Mesothelial cell of epicardium (in vitro differentiated cells): ENCODE results near the gene AHSA1. TPM values are rescaled to one million over a fixed set of nuclear protein-coding genes. Genes with fewer than 3 reads are reported as not detected.
A peak's percentile ranks its signal among the peaks of the same experiment; 100 is the strongest.

Source experiments
- DNase-seq, 2 experiments: peaks; one replicate each; pipeline ENCODE4 v3.0.0; 2021; ENCODE audit warnings: low spot score in 2 of 2; ENCODE audit not compliant: unreplicated experiment in 2 of 2
- H3K27ac Mint-ChIP-seq: 2 replicates; pipeline ENCODE4 v1.8.0; 2021; ENCODE audit warnings: mixed read lengths
- H3K27me3 Mint-ChIP-seq: 2 replicates; pipeline ENCODE4 v1.8.0; 2021; ENCODE audit warnings: low read depth, mixed read lengths
- H3K36me3 Mint-ChIP-seq: 2 replicates; pipeline ENCODE4 v1.8.0; 2021; ENCODE audit warnings: mixed read lengths
- H3K4me1 Mint-ChIP-seq: 2 replicates; pipeline ENCODE4 v1.8.0; 2021; ENCODE audit warnings: mixed read lengths
- H3K4me3 Mint-ChIP-seq: 2 replicates; pipeline ENCODE4 v1.8.0; 2021; ENCODE audit warnings: mild to moderate bottlenecking, moderate library complexity, mixed read lengths
- H3K9me3 Mint-ChIP-seq: 2 replicates; pipeline ENCODE4 v1.8.0; 2021; ENCODE audit warnings: mixed read lengths
- CTCF ChIP-seq: fragments of 200-600 bp; sonication (generic); IDR thresholded peaks from one replicate; pipeline ENCODE4 v1.5.0; 2021; ENCODE audit warnings: antibody characterized with exemption; ENCODE audit not compliant: unreplicated experiment
- total RNA-seq: library from RNA; stranded (reverse); gene quantifications from 3 replicates; pipeline ENCODE4 v1.2.1, GENCODE V29; 2021

The AHSA1 gene
- total RNA-seq, 1 donor from 2014 or later: 99.9 TPM

DNA sequence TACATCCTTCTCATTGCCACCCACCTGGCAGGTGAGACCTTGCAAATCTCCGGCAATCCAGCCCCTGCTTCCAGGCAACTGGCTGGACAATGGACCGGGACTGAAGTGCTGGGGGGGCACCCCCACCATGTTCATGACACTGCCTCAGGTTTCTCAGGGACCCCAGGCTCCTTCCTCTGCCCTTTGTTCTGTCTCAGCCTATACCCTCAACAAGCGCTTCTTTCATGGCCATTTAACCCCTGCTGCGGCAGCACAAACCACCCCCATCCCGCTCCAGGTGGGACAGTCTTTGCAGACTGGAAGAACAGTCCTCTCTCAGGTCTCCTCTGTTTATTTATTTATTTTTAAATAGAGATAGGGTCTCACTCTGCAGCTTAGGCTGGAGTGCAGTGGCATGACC, 33.2 kb downstream of the AHSA1 start:
- Mint-ChIP-seq H3K27me3 (peaks cover 5% of the 10 kb centered on the region), H3K4me3 (no peak overlapping the region), H3K27ac (no peak overlapping the region), H3K36me3 (no peaks in the 10 kb centered on the region), H3K4me1 (no peaks in the 10 kb centered on the region), H3K9me3 (no peaks in the 10 kb centered on the region)
- no peak for DNase-seq
- no peak for TF ChIP-seq CTCF

DNA sequence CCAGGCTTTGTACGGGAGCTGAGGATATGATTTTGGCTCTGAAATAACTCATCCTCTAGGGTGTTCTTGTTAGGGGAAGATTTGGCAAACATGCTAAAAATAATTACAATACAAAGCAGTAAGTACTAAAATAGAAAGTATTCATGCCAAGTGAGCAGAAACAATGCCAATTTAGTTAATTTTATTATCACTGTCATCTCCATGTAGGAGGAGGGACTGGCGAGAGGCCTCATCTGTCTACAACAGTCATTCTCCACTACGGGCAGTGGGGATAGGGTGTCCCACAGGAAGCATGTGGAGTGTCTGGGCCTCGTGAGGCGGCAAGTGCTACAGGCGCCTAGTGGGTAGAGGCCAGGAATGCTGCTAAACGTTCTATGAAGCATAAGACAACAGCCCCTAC, 37.4 kb downstream of the AHSA1 start:
- no peak overlapping the region for H3K4me3 Mint-ChIP-seq
- peaks cover 32% of the 10 kb centered on the region for H3K27me3 Mint-ChIP-seq
- H3K9me3 Mint-ChIP-seq: no peaks in the 10 kb centered on the region
- H3K4me1 Mint-ChIP-seq: peaks cover 4% of the 10 kb centered on the region
- no peak for TF ChIP-seq CTCF
- no peaks in the 10 kb centered on the region for H3K36me3 Mint-ChIP-seq
- DNase-seq: no peak
- no peak overlapping the region for H3K27ac Mint-ChIP-seq

DNA sequence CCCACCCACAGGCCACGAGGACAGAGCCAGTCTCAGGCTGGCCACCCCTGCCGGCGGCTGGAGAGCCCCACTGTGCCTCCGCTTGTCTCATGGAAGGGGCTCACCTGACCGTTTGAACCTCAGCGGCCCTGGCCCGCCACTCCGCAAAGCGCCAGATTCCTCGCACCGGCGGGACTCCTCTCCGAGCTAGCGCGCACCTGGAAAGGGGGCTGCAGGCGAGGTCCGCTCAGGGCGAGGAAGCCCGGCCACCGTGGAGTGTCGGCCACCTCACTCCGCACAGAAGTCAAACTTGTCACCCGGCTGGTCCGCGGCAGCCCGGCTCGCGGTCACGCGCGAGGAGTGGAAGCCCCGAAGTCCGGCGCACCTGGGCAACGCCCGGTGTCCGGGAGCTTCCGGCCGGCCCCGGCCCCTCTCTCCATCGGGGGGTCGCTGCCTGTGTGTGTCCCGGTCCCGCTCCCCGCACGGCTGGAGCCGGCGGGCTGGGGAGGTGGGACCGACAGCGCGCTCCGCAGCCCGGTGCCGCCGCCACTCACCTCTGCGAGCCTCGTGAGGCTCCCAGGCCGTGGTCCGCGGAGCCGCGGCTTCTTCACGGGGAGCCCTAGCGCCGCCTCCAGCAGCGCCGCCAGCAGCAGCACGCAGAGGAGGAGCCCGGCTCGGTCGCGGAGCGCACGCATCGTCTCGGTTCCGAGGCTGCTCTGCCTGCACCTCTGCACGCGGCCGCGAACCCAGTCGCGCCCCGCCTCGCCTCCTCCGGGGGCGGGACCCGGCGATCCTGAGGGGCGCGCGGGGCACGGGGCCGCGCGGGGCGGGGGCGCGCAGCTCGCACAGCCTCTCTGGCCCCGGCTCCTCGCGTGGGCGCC, 40.5 kb downstream of the AHSA1 start, which contains the start of gene ISM2:
ISM2 (minus strand) TSS at position 697 of the 860 bp plus-strand sequence; CDS start at position 674, 23 bp downstream.
- peaks cover 4% of the 10 kb centered on the region for H3K4me1 Mint-ChIP-seq

DNA sequence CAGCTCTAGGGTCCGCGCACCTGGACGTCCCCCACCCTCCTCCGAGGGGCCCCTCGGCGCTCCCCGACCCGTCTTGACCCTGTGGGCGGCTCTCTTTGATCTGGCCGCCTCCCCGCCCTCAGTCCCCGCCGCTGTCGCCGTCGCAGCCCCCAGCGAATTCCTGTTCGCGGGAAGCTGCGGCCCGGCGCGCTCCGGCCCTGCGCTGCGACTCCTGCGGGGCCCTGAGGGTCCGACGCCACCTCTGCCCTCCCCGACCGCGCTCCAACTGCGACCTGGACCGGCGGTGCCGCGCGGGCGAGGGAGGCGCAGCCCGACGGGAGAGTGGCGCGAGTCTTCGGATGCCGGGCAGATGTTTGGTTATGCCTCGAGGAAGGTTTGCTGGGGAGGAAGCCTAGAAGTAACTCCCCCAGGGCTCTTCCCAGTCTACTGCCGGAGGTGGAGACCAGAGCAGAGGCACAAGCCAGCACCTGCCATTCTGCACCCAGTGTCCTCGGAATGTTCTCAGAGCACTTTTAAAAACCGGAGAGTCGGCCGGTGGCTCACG, 41.2 kb downstream of the AHSA1 start:
- Mint-ChIP-seq H3K4me3 (peak overlapping the region; percentile 57), H3K27me3 (peaks cover 43% of the 10 kb centered on the region)
- DNase-seq: no peak

More for the DNA sequence above, 40.5 kb downstream of the AHSA1 start, which contains the start of gene ISM2:
- Mint-ChIP-seq H3K9me3 (peaks cover 4% of the 10 kb centered on the region), H3K36me3 (peaks cover 5% of the 10 kb centered on the region), H3K27ac (no peak within 1 kb of the TSS), H3K4me3 (peak within 1 kb of the TSS; percentile 65), H3K27me3 (peaks cover 43% of the 10 kb centered on the region)
- TF ChIP-seq CTCF: no peak
- peak in 1 of 2 experiments; percentile 50 for DNase-seq

DNA sequence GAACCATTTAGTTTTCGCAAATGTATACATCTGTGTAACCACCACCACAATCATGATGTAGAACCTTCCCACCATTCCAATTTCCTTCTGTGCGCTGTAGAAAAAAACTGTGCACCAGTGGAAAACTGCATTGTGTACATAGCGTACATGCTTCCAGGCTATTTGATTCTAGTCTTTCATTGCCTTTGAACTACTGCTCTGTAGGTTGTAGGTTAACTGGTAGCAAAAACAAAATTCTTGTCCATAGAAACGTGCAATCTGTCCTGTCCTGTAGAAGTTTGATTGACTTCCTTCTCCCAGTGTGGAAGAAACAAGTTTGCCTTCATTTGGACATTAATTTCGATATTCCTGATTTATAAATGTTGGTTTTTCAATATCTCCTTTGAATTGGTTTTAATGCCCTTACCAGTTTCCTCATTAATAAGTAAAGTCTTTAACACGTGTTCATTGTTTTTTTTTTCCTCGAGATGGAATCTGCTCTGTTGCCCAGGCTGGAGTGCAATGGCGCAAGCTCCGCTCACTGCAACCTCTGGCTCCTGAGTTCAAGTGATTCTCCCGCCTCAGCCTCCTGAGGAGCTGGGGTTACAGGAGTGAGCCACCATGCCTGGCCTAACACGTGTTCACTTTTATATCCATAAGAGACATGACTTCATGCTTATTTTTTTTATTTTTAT, 44.4 kb downstream of the AHSA1 start:
- H3K9me3 Mint-ChIP-seq: peaks cover 5% of the 10 kb centered on the region
- TF ChIP-seq CTCF: no peak
- H3K27ac Mint-ChIP-seq: no peak overlapping the region
- H3K27me3 Mint-ChIP-seq: peaks cover 33% of the 10 kb centered on the region
- peaks cover 4% of the 10 kb centered on the region for H3K4me1 Mint-ChIP-seq
- DNase-seq: no peak
- no peak overlapping the region for H3K4me3 Mint-ChIP-seq
- peaks cover 6% of the 10 kb centered on the region for H3K36me3 Mint-ChIP-seq

More for the DNA sequence above, 41.2 kb downstream of the AHSA1 start:
- no peak for TF ChIP-seq CTCF
- Mint-ChIP-seq H3K4me1 (peaks cover 4% of the 10 kb centered on the region), H3K9me3 (peaks cover 5% of the 10 kb centered on the region), H3K27ac (no peak overlapping the region), H3K36me3 (peaks cover 6% of the 10 kb centered on the region)
